ENCODE results near the gene TAPT1.

TAPT1 gene

DNA sequence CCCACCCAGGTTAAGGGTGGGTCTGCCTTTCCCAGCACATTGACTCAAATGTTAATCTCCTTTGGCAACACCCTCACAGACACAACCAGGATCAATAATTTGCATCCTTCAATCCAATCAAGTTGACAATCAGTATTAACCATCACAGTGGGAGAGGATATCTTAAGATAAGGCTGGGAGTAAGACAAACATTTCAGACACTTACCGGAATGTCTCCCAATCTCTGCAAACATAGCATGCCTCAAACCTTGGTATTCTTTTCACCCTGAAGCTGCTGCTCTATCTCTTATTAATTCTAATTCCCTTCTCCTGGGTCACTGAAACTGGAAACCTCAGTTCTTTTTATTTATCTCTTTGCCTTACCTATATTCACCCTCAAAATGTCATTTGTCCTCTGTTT, 19.0 kb upstream of the TAPT1 start:
- DNase-seq (ENCODE audit: low spot score): no peak

DNA sequence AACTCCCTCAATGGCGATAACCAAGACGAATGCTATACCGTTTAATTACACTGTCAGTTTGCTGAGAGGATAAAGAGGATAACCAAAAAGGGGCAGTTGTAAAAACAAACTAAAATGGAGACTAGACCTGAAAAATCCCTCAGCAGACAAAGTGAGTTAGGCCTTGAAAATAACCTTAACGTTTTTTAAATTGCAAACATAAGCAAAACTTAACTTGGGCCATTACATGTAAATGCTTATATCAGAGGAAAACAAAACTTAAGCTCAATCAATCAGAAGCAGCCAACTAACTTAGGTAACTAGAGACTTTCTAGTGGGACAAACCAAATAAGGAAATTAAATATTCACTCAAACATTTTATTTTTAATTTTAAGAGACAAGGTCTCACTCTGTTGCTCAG, 17.0 kb upstream of the TAPT1 start:
- DNase-seq (ENCODE audit: low spot score): no peak

DNA sequence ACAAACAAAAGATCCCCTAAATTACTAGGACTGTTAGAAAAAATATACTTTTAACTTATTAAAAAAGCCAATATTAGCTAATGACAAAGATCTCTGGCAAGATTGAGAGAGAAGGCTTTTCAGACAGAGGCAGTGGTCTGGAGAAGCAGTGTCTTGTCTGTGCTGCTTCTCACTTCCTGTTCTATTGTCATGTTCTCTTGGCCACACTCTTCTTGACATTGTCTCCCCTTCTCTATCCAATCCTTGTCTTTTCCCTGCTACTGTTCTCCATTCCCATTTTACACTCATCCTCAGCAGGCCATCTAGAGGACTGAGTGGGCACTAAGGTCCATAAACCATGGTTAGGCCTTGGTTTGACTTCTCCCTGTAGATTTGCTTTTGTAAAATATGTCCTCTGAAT, 14.0 kb upstream of the TAPT1 start:
- no peak for DNase-seq (ENCODE audit: low spot score)

DNA sequence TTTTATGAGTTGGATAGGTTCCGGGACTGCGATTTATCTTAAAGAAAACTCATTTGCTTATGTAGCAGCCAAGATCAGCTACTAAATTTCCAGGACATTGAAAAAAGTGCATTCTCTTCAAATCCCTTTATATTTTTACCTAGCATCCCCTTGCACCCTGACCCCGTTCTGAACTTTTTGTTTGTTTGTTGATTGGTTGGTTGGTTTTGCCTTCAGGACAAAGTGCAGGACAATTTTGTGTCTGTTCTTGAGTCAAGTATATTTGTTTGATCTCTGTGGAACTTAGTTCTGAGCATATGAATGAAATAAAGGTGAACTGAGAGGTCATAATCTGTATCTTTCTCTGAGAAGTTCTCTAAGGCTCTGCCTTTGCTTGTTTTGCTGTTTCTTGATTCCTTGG, 12.8 kb upstream of the TAPT1 start:
- DNase-seq (ENCODE audit: low spot score): no peak

DNA sequence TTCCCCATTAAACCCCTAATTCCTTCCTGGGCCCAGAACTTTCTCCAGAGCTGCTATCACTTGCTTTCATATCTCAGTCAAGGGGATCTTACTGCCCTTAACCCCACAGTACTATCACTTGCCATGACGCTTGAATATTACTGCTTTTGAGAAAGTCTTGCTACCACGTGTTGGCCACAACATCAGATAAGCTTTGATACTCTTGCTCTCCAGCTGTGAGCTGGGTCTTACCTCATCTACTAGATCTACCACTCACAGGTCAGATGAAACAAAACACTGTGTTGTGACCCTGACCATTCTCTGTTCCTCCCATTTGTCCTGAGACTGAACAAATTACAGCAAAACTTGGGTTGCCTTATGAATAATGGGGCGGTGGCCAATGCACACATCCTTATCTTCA, 12.1 kb upstream of the TAPT1 start:
- DNase-seq (ENCODE audit: low spot score): no peak

DNA sequence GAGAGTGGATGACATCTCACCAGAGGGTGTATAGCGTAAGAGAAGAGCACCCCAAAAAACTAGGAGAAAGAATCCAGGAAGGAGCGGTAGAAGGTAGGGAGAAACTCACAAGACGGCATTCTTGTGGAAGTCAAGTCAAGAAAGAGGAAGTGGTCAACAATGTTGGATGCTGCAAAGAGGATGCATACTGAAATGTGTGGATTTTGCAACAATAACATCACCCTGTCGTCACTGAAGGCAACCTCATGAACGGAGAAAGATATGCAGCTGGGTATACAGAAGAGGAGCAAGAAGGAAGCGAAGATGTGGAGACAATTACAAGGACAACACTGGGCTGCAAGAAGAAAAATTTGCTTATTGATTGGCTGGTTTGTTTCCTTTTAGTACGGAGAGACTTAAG, 11.4 kb upstream of the TAPT1 start:
- no peak for DNase-seq (ENCODE audit: low spot score)

DNA sequence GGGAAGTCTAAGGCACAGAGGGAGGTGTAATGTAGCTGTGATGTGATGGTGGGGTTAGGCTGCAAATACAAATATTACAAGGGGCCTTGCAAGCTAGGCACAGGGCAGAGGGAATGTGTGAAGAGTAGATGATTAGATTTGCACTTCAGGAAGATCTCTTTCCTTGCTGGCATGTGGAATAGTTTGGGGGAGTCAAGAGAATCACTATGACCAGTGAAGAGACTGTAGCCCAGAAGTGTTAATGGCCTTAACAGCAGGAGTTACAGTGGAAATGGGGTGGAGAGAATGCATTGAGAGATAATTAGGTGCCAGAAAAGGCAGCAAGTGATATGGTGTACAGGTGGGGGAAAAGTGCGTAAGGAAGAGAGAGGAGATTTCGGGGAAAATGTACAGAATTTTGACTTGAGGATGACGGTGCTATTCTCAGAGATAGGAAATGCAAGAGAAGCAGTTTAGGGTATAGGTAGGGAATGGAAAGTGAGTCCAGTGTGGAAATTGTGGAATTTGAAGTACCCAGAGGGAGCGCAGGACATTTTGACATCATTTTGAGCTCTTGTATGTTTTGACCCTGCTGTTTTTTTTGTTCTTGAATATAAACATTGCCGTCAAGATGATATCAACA, 10.2 kb upstream of the TAPT1 start:
- no peak for DNase-seq (ENCODE audit: low spot score)

DNA sequence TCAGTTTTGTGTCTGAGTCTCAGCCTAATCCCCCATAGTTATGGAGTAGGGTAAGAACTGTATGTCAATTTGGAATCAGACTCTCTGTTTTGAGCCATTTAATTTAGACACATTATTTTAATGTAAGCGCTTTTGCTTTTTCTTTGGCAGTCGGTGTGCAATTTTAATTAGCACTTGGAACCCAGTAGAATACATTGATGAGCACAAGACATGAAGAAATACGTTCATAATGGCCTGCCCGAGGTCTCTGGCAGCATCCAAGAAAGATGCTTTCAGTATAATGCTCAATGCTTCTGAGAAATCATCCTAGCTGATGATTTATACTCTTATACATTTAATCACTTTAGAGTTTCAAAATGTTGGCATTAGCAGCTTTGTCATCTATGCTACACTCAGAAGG, 8.9 kb upstream of the TAPT1 start:
- DNase-seq (ENCODE audit: low spot score): no peak

DNA sequence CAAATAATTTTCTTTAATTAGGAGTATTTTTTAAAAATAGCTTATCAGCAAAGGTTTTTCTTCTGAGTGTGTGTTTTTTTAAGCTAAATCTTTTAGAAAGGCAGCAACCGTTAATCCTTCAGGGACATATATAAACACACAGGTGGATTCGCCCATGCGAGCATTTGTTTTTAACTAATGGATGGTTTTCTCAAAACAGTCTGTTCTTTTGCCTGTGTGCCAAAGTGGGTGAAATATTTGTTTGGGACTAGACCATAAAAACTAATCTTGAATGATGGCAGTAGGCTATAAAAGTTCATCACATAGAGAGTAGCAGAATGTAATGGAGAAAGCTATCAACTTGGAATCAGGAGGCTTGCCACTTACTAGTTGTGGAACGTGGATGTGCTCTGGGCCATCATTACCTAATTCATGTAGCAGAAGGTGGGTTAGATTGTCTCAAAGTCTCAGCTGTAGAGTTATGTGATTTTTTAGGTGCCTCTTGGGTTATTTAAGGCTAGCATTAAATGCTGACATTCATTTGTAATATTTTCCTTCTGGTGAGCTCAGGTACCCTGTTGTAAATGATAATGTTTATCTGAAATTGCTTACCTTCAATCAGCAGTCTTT, 7.4 kb upstream of the TAPT1 start:
- no peak for DNase-seq (ENCODE audit: low spot score)

DNA sequence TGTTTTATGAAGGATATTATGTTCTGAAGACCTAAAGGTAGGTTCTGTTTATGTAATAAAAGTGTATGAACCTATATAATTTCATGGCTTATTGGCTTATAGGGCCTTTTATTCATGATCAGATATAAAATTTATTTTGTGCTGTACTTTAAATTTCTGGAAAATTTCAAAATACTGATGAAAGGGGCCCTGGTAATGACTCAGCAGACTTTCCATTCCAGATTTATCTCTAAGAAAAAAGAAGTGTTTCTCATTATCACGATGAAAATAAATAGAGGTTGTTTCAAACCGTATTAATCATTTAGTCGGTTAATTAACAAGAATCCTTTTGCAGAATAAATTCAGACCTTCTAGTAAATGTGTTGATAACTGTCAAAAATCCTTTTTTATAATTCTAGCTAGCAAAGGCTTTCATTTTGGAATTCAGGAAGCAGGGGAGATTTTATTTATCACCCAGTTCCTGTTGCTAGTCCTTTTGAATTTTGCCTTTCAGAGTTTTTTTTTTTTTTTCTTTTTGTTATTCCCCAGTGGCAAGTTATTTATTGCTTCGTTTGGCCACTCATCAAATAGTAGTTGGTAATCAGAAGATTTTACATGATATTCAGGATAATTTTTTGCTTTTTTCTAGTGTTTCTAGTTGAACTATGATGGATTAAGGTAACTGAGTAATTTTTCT, 5.4 kb upstream of the TAPT1 start:
- no peak for DNase-seq (ENCODE audit: low spot score)

DNA sequence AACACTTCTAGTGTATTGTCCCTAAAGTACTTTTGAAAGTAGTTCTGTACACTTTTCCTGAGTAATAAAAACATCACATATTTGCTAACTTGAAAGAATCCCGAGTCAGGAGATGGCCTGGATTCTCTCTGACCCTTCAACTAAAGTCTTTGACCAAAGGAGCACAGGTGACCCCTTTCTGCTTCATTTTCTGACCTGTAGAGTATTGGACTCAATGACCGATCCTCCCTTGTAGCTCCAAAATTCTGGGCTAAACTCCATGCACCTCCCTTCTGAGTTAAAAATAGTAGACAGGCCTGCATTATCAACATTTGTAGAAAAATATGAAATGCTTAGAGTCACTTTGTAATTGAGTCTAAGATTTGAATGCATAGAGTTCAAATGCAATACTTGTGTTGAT, 4.0 kb upstream of the TAPT1 start:
- DNase-seq (ENCODE audit: low spot score): no peak

DNA sequence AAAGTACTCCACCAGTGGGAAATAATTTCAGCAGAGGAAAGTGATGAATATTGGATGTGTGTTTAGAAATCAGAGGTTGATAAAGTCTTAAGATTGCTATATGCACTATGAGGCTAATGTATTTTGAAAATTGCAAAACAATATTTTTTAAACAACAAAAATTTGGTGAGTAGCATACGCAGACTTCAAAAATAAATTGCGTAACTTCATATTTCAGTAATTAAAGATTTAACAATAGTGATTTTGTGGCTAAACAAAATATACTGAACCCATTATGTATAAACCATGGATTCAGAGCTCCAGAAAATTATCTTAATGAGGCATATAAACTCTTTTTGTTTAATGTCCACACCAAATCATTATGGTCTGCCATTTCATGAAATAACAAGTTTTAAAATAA, 3.3 kb upstream of the TAPT1 start:
- DNase-seq (ENCODE audit: low spot score): no peak

DNA sequence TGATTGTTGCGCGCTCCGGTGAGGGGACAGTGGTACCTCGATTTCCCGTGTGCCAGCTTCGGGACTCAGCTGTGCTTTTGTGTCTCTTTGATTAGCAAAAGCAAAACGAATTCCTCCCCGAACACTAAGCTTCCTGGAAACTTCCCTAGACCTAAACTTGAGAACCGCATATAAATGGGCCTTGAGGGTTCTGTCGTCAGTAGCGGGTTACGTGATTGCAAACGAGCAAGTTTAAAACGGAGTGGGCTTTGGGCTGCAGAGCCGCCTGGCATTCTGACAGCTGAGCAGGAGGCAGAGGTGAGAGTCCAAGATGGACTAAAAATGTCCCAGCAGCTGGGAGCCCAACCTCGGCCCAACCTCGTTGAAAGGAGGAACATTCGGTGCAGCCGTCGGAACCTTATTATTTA, 1.2 kb upstream of the TAPT1 start:
- no peak for DNase-seq (ENCODE audit: low spot score)

DNA sequence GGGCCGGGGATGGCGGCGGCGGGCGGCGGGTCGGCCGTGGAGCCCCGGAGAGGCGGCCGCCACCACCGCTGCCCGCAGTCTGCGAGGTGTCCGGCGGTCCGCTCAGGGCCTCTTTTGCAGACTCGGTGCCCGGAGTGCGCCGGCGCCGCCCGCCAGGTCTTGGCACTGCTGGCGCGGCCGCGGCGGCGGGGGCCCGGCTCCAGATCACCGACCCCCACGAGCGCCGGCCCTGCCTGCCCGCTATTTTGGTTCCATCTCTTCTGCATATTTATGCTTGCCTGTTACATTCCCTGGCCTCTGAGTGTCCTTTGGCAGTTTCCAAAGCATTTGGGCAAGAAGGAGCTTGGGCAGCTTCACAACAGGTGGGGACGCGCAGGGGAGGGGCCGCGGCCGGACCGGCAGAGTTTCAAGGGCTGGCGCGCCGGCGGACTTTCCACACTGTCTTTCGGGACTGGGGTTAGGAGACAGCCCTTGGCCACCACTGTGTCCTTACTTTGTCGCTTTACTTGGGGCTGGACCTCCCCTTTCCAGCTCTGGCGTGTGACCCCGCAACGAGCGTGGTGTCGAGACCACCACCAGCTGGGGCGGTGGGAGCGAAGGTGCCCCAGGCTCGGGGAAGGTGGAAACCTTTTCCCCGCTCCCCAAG, 668 bp upstream of the TAPT1 start:
- no peak for DNase-seq (ENCODE audit: low spot score)

DNA sequence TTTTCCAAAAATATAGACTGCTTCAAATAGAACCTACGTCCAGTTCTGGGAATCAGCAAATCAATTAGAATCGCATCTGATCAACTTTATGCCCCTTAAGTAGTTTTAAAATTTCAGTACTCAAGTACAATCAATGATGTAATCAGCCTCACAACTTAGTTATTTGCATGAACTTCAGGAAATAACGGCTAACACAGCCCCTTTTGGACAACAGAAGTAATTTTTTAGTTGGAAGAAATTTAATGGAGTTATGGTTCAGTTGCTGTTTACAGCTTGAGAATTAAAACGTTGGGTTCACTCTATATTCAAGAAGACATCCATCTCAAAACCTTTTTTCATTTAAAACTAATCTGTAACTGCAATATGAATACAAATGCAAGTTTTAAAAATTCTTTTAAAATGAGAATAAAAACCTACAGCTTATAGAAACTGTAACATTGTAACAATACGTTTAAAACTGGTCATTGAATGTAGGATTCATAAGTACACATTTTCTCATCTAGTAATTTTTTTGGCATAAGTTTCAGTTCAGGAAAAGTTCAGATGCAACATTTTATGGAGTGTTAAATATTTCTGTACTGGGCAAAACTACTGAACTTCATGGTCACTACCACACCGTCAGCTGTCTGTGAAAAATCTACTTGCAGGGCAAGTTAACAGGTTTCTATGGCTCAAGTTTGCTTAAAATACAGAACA, 956 bp downstream of the TAPT1 start:
- DNase-seq (ENCODE audit: low spot score): no peak

DNA sequence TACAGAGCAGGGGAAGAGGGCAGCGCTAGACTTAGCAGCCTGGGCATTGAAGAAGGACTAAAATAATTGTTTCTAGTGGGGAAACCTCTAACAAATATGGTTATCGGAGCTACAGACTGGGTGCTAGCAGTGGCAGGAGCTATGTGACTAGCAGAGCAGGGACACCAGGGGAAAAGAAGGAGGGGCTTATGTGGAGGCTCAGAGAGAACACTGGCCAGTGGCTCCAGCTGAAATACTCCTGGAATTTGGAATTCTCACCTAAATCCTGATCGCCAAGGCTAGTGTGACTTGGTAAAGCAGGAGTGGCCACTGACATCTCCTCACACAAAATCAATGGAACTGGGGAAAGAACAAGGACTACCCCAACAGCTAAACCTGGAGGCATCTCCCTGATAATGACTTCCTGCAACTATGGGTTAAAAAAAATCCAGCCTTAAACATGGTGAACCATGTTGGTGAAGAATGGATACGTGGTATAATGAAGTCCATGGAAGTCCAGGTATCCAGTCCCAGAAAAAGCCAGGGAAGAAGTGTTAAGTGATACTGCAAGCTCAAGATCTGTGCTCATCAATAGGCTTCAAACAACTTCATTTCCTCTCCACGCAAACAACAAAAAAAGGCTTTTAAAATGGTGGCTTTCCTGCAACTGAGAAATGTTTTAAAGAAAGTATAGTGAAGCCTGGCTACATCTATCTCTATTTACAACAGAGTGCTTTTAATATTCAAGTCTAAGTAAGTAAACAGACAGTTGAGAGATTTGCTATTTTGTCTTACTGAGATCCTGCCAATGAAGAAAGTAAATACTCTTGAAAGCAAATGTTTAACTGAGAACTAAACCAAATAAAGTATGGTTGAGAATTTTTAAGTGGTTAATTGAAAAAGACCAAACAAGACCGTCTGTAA, 1.8 kb downstream of the TAPT1 start:
- no peak for DNase-seq (ENCODE audit: low spot score)

DNA sequence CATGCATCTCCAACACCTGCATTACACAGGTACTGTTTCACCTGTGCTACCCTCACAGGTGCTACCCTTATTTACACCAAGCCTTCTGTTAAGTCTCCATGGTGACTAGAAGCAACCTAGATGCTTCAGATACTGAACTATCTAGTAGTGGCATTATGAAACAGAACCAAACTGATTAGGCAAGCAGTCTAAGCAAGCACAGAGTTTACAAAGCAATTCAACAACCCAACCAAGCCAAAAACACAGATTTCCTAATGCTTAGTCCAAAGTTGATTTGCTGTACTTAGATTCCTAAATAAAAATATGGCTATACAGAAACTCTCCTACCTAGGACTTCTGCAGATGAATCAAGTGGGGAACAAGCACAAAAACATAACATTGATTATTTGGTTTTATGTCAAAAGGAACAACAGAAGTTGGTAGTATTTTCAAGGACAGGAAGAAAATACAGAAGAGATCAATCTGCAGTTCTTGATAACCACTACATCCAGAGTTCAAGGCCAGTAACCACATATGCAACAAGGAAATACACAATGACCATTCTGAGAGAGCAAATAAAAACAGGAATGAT, 3.2 kb downstream of the TAPT1 start:
- DNase-seq (ENCODE audit: low spot score): no peak

DNA sequence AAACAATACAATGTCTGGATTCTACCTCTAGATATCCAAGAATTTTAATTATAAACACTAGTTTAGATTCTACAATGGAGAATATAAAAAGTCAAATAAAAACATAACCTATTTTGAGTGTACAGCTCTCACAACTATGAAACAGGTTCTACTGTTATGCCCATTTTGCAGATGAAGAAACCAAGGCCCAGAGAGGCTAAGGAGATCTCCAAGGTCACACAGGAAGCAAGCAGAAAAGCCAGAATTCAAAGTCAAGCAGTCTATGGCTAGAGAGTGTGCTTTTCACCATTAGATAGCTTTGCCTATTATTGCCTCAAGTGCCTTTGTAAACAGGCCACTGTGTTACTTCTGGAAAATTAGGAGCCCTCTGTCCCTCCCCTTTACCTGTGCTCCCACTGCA, 7.3 kb downstream of the TAPT1 start:
- no peak for DNase-seq (ENCODE audit: low spot score)

DNA sequence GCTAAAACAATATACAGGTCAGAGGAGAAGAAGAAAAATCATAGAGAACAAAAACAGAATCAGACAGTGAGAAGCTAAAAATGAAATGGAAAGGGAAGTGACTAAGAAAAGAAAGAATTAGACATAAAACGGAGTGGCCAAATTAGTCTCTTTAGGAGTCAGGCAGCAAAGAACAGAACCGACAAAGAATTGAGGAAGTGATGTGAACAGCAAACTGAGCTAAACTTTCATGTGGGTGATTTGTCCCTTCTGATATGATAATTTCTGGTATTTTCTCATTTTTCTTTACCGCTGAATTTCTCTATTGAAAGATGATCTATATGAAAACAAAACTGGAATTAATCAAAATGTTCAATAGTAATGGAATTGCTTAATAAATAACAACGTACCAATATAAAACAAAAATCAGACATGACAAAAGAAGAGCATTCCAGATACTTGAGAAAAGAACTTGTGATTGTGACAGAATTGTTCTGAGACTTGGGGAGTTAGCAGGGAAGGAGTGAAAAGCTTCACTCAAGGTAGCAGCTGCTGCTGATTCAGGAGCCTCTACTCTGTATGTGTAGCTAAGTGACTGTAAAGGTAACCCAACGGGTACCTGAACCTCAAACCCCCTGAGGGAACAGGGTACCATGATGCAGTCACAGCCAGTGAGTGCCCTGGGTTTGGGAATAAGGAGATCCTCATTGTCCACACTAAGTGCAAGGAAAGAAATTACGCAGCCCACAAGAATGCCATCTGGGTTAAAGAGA, 8.8 kb downstream of the TAPT1 start:
- no peak for DNase-seq (ENCODE audit: low spot score)

DNA sequence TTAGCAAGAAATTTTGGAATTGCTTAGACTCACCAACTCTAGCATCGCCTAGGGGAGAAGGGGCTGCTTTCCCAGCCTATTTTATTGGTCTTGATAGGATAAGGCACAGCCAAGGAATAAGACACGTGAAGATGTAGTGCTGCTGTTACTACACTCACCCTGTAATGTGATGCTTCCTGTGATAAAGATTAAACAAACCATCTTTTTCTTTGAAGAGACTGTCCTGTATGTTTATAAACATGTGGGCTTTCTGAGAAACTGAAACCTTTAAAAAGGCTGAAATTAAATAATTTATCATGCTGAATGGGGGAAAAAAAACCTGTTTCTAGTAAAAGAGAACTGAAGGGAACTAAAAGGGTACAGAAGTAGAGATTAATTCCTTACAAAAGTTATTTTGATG, 13.2 kb downstream of the TAPT1 start:
- no peak for DNase-seq (ENCODE audit: low spot score)

Measured in D341Med (cell line).